DOHH2 (cell line): Measurements from ENCODE around the gene PRXL2A.
A peak's percentile ranks its signal among the peaks of the same experiment; 100 is the strongest.

Experiments
- H3F3A ChIP-seq: fragments of 200-600 bp; sonication (generic), shearing (Covaris generic); 2 replicates; pipeline ENCODE4 v1.6.0; 2016; ENCODE audit warnings: antibody characterized with exemption, mild to moderate bottlenecking; ENCODE audit not compliant: control insufficient read depth, insufficient read depth
- H3K27ac ChIP-seq: fragments of 200-600 bp; sonication (generic); 2 replicates; pipeline ENCODE4 v1.5.1; 2014; ENCODE audit warnings: low read depth, mild to moderate bottlenecking, low read length, moderate library complexity
- H3K27me3 ChIP-seq: fragments of 200-600 bp; sonication (generic); 2 replicates; pipeline ENCODE4 v1.6.1; 2014; ENCODE audit warnings: mild to moderate bottlenecking, low read length, mixed read lengths; ENCODE audit not compliant: control insufficient read depth
- H3K36me3 ChIP-seq: fragments of 200-600 bp; sonication (generic); 2 replicates; pipeline ENCODE4 v1.6.1; 2014; ENCODE audit warnings: mild to moderate bottlenecking, low read length, moderate library complexity, mixed read lengths; ENCODE audit not compliant: control insufficient read depth
- H3K4me1 ChIP-seq: fragments of 200-600 bp; sonication (generic); 2 replicates; pipeline ENCODE4 v1.6.1; 2014; ENCODE audit warnings: mild to moderate bottlenecking, low read length, mixed read lengths; ENCODE audit not compliant: control insufficient read depth
- H3K4me2 ChIP-seq: fragments of 200-600 bp; sonication (generic); 2 replicates; pipeline ENCODE4 v1.6.0; 2014; ENCODE audit warnings: mild to moderate bottlenecking, low read length, moderate library complexity
- H3K4me3 ChIP-seq: fragments of 200-600 bp; sonication (generic); 2 replicates; pipeline ENCODE4 v1.5.1; 2014; ENCODE audit warnings: mild to moderate bottlenecking, low read length, mixed read lengths
- H3K79me2 ChIP-seq: fragments of 200-600 bp; sonication (generic); 2 replicates; pipeline ENCODE4 v1.6.1; 2014; ENCODE audit warnings: mild to moderate bottlenecking, low read length, mixed read lengths; ENCODE audit not compliant: control insufficient read depth
- H3K9me2 ChIP-seq: fragments of 200-600 bp; sonication (generic); replicated peaks from 2 replicates; pipeline ENCODE4 v1.6.1; 2014; ENCODE audit warnings: mild to moderate bottlenecking, low read length, mixed read lengths; ENCODE audit not compliant: control insufficient read depth
- H3K9me3 ChIP-seq: fragments of 200-600 bp; sonication (generic); 2 replicates; pipeline ENCODE4 v1.6.1; 2014; ENCODE audit warnings: antibody characterized with exemption, low read length, mixed read lengths; ENCODE audit not compliant: control insufficient read depth, insufficient read depth
- H4K20me1 ChIP-seq: fragments of 200-600 bp; sonication (generic); 2 replicates; pipeline ENCODE4 v1.6.0; 2014; ENCODE audit warnings: low read depth, mild to moderate bottlenecking, antibody characterized with exemption, low read length, moderate library complexity; ENCODE audit not compliant: control insufficient read depth, insufficient read depth
- CTCF ChIP-seq: fragments of 200-600 bp; sonication (generic); IDR thresholded peaks from one replicate; pipeline ENCODE4 v1.5.1; 2014; ENCODE audit warnings: antibody characterized with exemption, mild to moderate bottlenecking, low read depth, low read length; ENCODE audit not compliant: poor library complexity, severe bottlenecking
- EZH2phosphoT487 ChIP-seq: fragments of 200-600 bp; sonication (generic); IDR thresholded peaks from 2 replicates; pipeline ENCODE4 v1.6.1; 2017; ENCODE audit warnings: borderline replicate concordance, mild to moderate bottlenecking, antibody characterized with exemption, low read length, moderate library complexity, mixed read lengths

Gene PRXL2A

GRCh38 chr10:80468002-80468401 is 59.7 kb downstream of the PRXL2A start:
- no peak for TF ChIP-seq EZH2phosphoT487
- Histone ChIP-seq H3F3A (peaks cover 14% of the 10 kb centered on the region), H3K36me3 (peaks cover 36% of the 10 kb centered on the region), H3K4me2 (peak overlapping the region; percentile 30), H4K20me1 (no peaks in the 10 kb centered on the region), H3K27me3 (no peaks in the 10 kb centered on the region), H3K9me3 (no peaks in the 10 kb centered on the region), H3K4me3 (0 out of 2 replicates have a peak overlapping the region, but pooled peaks have one; percentile 3), H3K4me1 (peaks cover 98% of the 10 kb centered on the region), H3K79me2 (peaks cover 86% of the 10 kb centered on the region), H3K27ac (no peak overlapping the region; the same call in 1 of the 2 replicates), H3K9me2 (no peaks in the 10 kb centered on the region)

- Histone ChIP-seq H3K27me3 (no peaks in the 10 kb centered on the region), H3K36me3 (peaks cover 35% of the 10 kb centered on the region), H3K4me2 (no peak overlapping the region), H3K4me3 (no peak overlapping the region), H3K4me1 (peaks cover 98% of the 10 kb centered on the region), H3K27ac (no peak overlapping the region), H3F3A (peaks cover 17% of the 10 kb centered on the region), H3K9me2 (no peaks in the 10 kb centered on the region), H4K20me1 (no peaks in the 10 kb centered on the region), H3K9me3 (no peaks in the 10 kb centered on the region), H3K79me2 (peaks cover 87% of the 10 kb centered on the region)
- TF ChIP-seq CTCF (no peak), EZH2phosphoT487 (no peak)
Observed at GRCh38 chr10:80468806-80469421, 60.6 kb downstream of the PRXL2A start.

DNA sequence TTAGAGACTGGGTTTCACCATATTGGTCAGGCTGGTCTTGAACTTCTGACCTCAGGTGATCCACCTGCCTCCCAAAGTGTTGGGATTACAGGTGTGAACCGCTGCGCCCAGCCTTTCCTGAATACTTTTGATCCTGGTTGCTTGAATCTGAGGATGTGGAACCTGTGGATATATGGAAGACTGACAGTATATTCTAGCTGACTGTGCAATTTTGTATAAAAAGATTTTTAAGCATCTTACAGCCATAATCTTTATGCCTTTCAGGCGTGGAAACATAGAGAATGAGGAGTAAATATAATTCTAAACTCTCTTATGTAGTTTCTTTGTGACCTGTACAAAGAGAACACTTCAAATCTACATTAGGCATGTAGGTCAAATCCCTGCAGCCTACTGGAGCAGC is 61.9 kb downstream of the PRXL2A start:
- H3K36me3 ChIP-seq: peaks cover 37% of the 10 kb centered on the region
- peaks cover 98% of the 10 kb centered on the region for H3K4me1 ChIP-seq
- H3F3A ChIP-seq: peaks cover 17% of the 10 kb centered on the region
- TF ChIP-seq EZH2phosphoT487 (no peak), CTCF (no peak)
- H3K27me3 ChIP-seq: no peaks in the 10 kb centered on the region
- no peaks in the 10 kb centered on the region for H4K20me1 ChIP-seq
- no peaks in the 10 kb centered on the region for H3K9me2 ChIP-seq
- peak overlapping the region; percentile 85 for H3K27ac ChIP-seq
- H3K79me2 ChIP-seq: peaks cover 87% of the 10 kb centered on the region
- 0 out of 2 replicates have a peak overlapping the region, but pooled peaks have one; percentile 14 for H3K4me3 ChIP-seq
- H3K4me2 ChIP-seq: peak overlapping the region; percentile 54
- no peaks in the 10 kb centered on the region for H3K9me3 ChIP-seq

GRCh38 chr10:80471001-80471400 is 62.6 kb downstream of the PRXL2A start:
- H4K20me1 ChIP-seq: no peaks in the 10 kb centered on the region
- H3K79me2 ChIP-seq: peaks cover 81% of the 10 kb centered on the region
- no peaks in the 10 kb centered on the region for H3K9me3 ChIP-seq
- peaks cover 91% of the 10 kb centered on the region for H3K4me1 ChIP-seq
- H3K9me2 ChIP-seq: no peaks in the 10 kb centered on the region
- H3K36me3 ChIP-seq: peaks cover 37% of the 10 kb centered on the region
- no peak for TF ChIP-seq EZH2phosphoT487
- no peak for TF ChIP-seq CTCF
- peaks cover 17% of the 10 kb centered on the region for H3F3A ChIP-seq
- peak overlapping the region; percentile 54 for H3K4me2 ChIP-seq
- H3K27me3 ChIP-seq: no peaks in the 10 kb centered on the region
- peak overlapping the region; percentile 85 for H3K27ac ChIP-seq
- H3K4me3 ChIP-seq: peak overlapping the region; percentile 46
